Endothelial cell of umbilical vein (primary cell): ENCODE data around the gene LSM7. TPM values are rescaled to one million over a fixed set of nuclear protein-coding genes. Genes with fewer than 3 reads are reported as not detected.
"Not testable (repeated sequence)": the region's sequence is repeated elsewhere in the genome, so short reads cannot be mapped to it uniquely, and the experiment has no call there.

Source experiments
- BruUV-seq: library from RNA; stranded (reverse); fragments of 400-500 nt; replicated peaks from 2 replicates; lab custom pipeline; 2021; lab: Mats Ljungman, UMichigan
- CTCF ChIA-PET: fragments of 300-600, 350-600 bp; sonication (Branson Sonifier 250); formaldehyde crosslinking; loops from one replicate; lab custom pipeline; 2021; ENCODE audit warnings: antibody characterized with exemption, inconsistent platforms; lab: Charles Lee
- POLR2A ChIA-PET: fragments of 300-600, 350-600 bp; sonication (Branson Sonifier 250); formaldehyde crosslinking; loops from one replicate; lab custom pipeline; 2021; ENCODE audit warnings: antibody characterized with exemption, inconsistent platforms; lab: Charles Lee
- DNase-seq: peaks from one replicate; pipeline ENCODE4 v3.0.0-alpha.2; 2011; ENCODE audit warnings: low read depth, low spot score
- FAIRE-seq: peaks from 2 replicates; lab custom pipeline; 2011; peaks lifted over from hg19 to GRCh38; lab: Jason Lieb, UNC
- H2AFZ ChIP-seq: 2 replicates; pipeline ENCODE4 v1.6.0; 2012; ENCODE audit warnings: low read depth, low read length, control low read depth, inconsistent platforms
- H3K27ac ChIP-seq: 2 replicates; pipeline ENCODE4 v1.5.1; 2011; ENCODE audit warnings: low read depth, mild to moderate bottlenecking, control low read depth, low read length, moderate library complexity; ENCODE audit not compliant: insufficient read depth
- H3K27me3 ChIP-seq, 2 experiments: 2 replicates each; pipeline versions ENCODE4 v1.6.0 to v1.6.1; 2011; ENCODE audit warnings: low read length in 2 of 2, mixed read lengths in 1 of 2; ENCODE audit not compliant: control insufficient read depth in 2 of 2, insufficient read depth in 2 of 2
- H3K36me3 ChIP-seq, 2 experiments: 2 replicates in 1 of 2; 3 replicates in 1 of 2; pipeline ENCODE4 v1.5.1; 2011; ENCODE audit warnings: low read length in 2 of 2, mild to moderate bottlenecking in 1 of 2, moderate library complexity in 1 of 2; ENCODE audit not compliant: control insufficient read depth in 2 of 2, insufficient read depth in 2 of 2; ENCODE audit errors: extremely low read depth in 1 of 2
- H3K4me1 ChIP-seq: 3 replicates; pipeline ENCODE4 v1.5.1; 2011; ENCODE audit warnings: mild to moderate bottlenecking, low read length; ENCODE audit not compliant: control insufficient read depth, insufficient read depth; ENCODE audit errors: extremely low read depth
- H3K4me2 ChIP-seq: 2 replicates; pipeline ENCODE4 v1.6.1; 2011; ENCODE audit warnings: low read length, control low read depth, mixed read lengths; ENCODE audit not compliant: insufficient read depth
- H3K4me3 ChIP-seq, 3 experiments: fragments of 200-600 bp in 1 of 3; sonication (generic), shearing (Covaris generic) in 1 of 3; replicated peaks in 1 of 3; 2 replicates each; pipeline ENCODE4 v1.5.1; 2011 to 2016; ENCODE audit warnings: control low read depth in 3 of 3, low read length in 3 of 3, mild to moderate bottlenecking in 2 of 3, inconsistent platforms in 1 of 3, low read depth in 1 of 3, moderate library complexity in 1 of 3; ENCODE audit not compliant: insufficient read depth in 1 of 3
- H3K79me2 ChIP-seq: 2 replicates; pipeline ENCODE4 v1.6.0; 2012; ENCODE audit warnings: low read length, inconsistent platforms; ENCODE audit not compliant: control insufficient read depth, insufficient read depth
- H3K9ac ChIP-seq: replicated peaks from 2 replicates; pipeline ENCODE3; 2011; ENCODE audit warnings: low read length, control low read depth; ENCODE audit not compliant: insufficient read depth; ENCODE audit errors: extremely low read depth
- H3K9me1 ChIP-seq: replicated peaks from 3 replicates; pipeline ENCODE4 v1.6.0; 2011; ENCODE audit warnings: mild to moderate bottlenecking, low read length; ENCODE audit not compliant: control insufficient read depth, insufficient read depth; ENCODE audit errors: extremely low read depth
- H3K9me3 ChIP-seq: replicated peaks from 2 replicates; pipeline ENCODE4 v1.5.1; 2012; ENCODE audit warnings: low read length, inconsistent platforms; ENCODE audit not compliant: control insufficient read depth, insufficient read depth
- H4K20me1 ChIP-seq: replicated peaks from 2 replicates; pipeline ENCODE3; 2011; ENCODE audit warnings: mild to moderate bottlenecking, low read length; ENCODE audit not compliant: control insufficient read depth, insufficient read depth; ENCODE audit errors: extremely low read depth
- FOS ChIP-seq: IDR thresholded peaks from 2 replicates; pipeline ENCODE4 v1.6.1; 2011; ENCODE audit warnings: mild to moderate bottlenecking, low read length, moderate library complexity, borderline replicate concordance; ENCODE audit not compliant: insufficient read depth
- GATA2 ChIP-seq: IDR thresholded peaks from 2 replicates; pipeline ENCODE4 v1.7.0; 2011; ENCODE audit warnings: low read depth, mild to moderate bottlenecking, moderate library complexity, mixed read lengths, low read length; ENCODE audit not compliant: insufficient read length, insufficient read depth
- JUN ChIP-seq: IDR thresholded peaks from 2 replicates; pipeline ENCODE4 v1.6.1; 2011; ENCODE audit warnings: borderline replicate concordance, low read depth; ENCODE audit not compliant: insufficient read length, insufficient read depth
- MYC ChIP-seq: IDR thresholded peaks from one replicate; pipeline ENCODE4 v1.6.1; 2011; ENCODE audit warnings: mild to moderate bottlenecking, low read depth, low read length
- dilution Hi-C: fragments of 300-500 bp; cut with MboI; formaldehyde crosslinking; loops from one replicate; pipeline ENCODE4 v1.15.0; 2019; ENCODE audit warnings: low sequenced_read_pairs; ENCODE audit not compliant: extremely low pct_ligation_motif_present
- intact Hi-C: fragments of 100-400 bp; cut with micrococcal nuclease; formaldehyde crosslinking; loops from one replicate; pipeline ENCODE4 v1.10.0; 2022
- polyA plus RNA-seq, 4 experiments: library from polyadenylated mRNA; depleted of rRNA in 3 of 4; stranded (reverse) in 3 of 4; unstranded in 1 of 4; fragments of >200 nt; gene quantifications; 2 replicates each; pipeline versions ENCODE4 v1.2.1 to v1.2.3, GENCODE V29; 2011 to 2012; ENCODE audit warnings: missing spikeins in 1 of 4
- total RNA-seq: library from RNA; stranded (reverse); gene quantifications from 2 replicates; pipeline ENCODE4 v1.2.3, GENCODE V29; 2021
- TF ChIP-seq, protein P1 (sequence below): IDR thresholded peaks from 2 replicates; pipeline ENCODE4 v1.6.1; 2011; ENCODE audit not compliant: insufficient read depth, insufficient read length

The LSM7 gene
- total and polyA plus RNA-seq, 2 donors (not counting 3 experiments of a cell fraction or from before 2014, with no cell fraction given), result 124 to 673 TPM

- no peak for DNase-seq
- H3K4me3 ChIP-seq, result no peak overlapping the region
- FAIRE-seq, result no peak
- H3K27ac ChIP-seq, result no peak overlapping the region
- H4K20me1 ChIP-seq, result no peaks in the 10 kb centered on the region
- H3K9ac ChIP-seq, result no peak overlapping the region
- peaks cover 0 to 17% of the 10 kb centered on the region in 2 experiments for H3K36me3 ChIP-seq
- H3K4me2 ChIP-seq, result no peak overlapping the region
- H3K4me1 ChIP-seq, result no peaks in the 10 kb centered on the region
- no peaks in the 10 kb centered on the region for H3K27me3 ChIP-seq
- H3K9me1 ChIP-seq, result no peaks in the 10 kb centered on the region
- H3K79me2 ChIP-seq, result no peaks in the 10 kb centered on the region
- BruUV-seq, result no TSS peak
- intact Hi-C loops, result no loop called here
- ChIA-PET POLR2A (no interaction called here), CTCF (no interaction called here)
- H3K9me3 ChIP-seq, result no peaks in the 10 kb centered on the region
- dilution Hi-C loops, result no loop called here
- TF ChIP-seq GATA2 (no peak), FOS (no peak), JUN (no peak), MYC (no peak)
- TF ChIP-seq, protein P1, sequence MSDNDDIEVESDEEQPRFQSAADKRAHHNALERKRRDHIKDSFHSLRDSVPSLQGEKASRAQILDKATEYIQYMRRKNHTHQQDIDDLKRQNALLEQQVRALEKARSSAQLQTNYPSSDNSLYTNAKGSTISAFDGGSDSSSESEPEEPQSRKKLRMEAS, result no peak
- H2AFZ ChIP-seq, result no peak overlapping the region
These were observed 22.3 kb upstream of the LSM7 start for GRCh38 chr19:2350656-2351055.

GRCh38 chr19:2349818-2350217 lies 21.4 kb upstream of the LSM7 start:
- H3K4me1 ChIP-seq, FAIRE-seq, POLR2A ChIA-PET, H3K9me3 ChIP-seq, H3K79me2 ChIP-seq, H3K9ac ChIP-seq, H3K27ac ChIP-seq, intact Hi-C loops, H3K4me3 ChIP-seq, H2AFZ ChIP-seq, dilution Hi-C loops, BruUV-seq, H3K27me3 ChIP-seq, H4K20me1 ChIP-seq, H3K9me1 ChIP-seq, H3K4me2 ChIP-seq, CTCF ChIA-PET, DNase-seq: not testable (repeated sequence)
- H3K36me3 ChIP-seq, result peaks cover 0 to 18% of the 10 kb centered on the region in 2 experiments
